ENCODE measurements around the gene DISC1. TPM values are rescaled to one million over a fixed set of nuclear protein-coding genes. Genes with fewer than 3 reads are reported as not detected.

Gene DISC1
- total RNA-seq, 2 experiments from 2014 or later = 1.1 to 1.6 TPM

DNA sequence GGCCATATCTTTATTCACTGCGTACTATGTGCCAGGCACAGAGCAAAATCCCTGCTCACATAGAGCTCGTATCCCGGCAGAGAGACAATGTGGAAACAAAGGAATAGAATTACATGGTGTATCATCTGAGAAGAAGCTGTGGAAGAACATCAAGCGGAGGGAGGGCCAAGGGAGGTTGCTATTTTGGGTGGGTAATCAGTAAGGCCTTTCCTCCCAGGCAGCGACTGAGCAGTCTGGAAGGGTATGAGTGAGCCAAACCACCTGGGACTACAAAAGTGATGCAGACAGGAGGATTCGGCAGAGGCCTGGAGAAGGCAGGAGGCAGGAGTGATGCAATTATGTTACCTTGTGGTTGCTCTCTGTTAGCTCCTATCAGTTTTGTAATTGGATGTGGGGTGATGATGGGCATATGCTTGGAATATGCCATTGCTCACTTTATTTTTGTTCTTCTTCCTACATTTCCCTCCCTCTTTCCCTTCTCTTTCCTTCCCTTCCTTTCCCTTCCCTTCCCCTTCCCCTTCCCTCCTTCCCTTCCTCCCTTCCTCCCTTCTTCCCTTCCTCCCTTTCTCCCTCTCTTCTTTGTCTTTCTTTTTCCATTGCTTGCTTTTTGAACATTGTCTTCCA lies 172.9 kb downstream of the DISC1 start:
- ChIA-PET CTCF (no interaction called here), POLR2A (no interaction called here)

DNA sequence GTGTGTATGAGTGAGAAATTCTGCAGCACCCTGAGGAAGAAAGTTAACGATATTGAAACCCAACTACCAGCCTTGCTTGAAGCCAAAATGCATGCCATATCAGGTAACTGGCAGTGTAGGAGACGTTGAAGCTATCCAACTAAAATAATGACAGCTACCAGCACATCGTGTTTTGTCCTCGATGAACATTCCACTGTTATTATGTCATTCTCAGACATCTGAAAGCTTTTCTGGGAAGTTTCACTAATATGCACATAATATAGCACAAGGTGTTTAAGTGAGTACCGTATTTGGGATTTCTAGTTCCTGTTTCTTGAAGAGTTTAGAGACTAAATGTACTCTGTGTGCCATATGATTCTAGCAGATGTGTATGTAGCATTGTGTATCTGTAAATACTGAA lies 173.5 kb downstream of the DISC1 start:
- ChIA-PET POLR2A (no interaction called here), CTCF (no interaction called here)

DNA sequence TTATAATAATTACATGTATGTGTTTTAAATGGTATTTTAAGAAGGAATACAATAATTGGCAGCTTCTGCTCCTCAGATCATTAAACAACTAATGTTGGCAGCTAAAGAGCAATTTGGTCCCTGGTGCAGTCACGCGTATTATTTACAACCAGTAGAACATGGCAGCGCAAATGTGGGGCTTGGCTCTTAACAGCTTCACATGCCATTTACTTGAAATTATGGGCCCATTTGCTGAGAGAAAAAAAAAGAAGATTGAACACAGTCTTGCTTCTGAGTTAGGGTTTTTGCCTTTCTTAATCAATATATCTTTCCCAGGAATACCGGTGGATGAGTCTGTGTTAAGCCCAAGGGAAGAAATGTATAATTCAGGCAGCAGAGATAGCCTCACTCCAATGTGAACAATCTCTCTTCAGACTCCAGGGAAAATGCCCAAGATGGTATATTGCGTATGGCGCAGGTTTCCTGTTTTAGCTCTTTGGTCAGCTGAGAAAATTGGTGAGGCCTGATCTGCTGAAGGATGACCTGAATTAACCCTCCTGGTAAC lies 174.5 kb downstream of the DISC1 start:
- ChIA-PET POLR2A (no interaction called here), CTCF (no interaction called here)

DNA sequence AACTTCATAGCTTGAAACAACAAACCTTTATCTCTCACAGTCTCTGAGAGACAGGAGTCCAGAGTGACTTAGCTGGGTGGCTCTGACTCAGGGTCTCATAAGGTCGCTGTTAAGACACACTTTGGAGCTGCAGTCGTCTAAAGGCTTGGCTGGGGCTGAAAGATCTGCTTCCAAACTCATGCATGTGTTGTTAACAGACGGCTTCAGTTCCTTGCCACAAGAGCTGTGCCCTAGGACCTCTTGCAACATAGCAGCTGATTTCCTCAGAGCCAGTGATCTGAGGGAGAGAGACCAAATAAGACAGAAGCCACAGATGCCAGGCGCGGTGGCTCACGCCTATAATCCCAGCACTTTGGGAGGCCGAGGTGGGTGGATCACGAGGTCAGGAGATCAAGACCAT lies 176.8 kb downstream of the DISC1 start:
- ChIA-PET CTCF (no interaction called here), POLR2A (no interaction called here)

DNA sequence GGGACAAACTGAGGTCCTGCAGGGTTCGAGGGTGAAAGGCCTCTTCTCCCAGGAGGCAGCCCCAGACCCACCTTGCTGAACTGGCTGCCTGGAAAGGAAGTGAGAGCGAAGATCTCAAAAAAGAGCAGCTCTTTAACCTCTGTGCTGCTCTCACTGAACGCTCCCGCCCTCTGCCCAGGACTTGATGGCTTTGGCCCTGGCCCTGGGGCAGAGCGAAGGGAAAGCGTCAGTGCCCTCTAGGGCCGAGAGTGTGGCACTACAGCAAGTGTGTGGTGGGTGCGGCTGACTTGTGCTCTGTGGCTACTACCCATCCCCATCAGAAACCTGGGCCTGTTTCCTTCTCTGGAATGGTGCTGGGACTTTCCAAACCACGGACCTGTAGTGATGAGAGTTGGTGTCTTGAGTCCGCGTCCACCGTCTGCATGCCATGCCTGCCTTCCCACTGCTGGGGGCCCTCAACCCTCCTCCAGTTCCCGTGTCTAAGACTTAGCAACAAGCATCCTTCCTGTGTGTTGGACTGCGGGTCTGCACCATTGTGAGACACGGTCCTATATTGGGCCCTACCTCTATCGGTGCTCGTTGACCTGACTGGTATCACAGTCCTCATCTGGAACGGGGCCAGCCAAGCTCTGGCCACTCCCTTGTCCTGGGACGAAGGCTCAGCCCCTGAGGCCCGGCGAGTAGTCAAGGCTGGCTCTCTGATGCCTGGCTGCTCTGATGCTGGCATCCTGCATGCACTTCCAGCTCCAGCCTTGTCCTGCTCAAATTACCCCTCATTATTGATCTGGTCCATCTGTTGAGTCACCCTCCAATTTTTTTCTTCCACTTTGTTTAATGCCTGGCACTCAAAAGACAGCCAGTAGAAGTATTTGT lies 180.3 kb downstream of the DISC1 start:
- ChIA-PET CTCF (interaction anchor here (1.5 kb wide), 1 partner anchor 50 kb away, joined by 8 read pairs; no protein-coding TSS in a partner anchor), POLR2A (no interaction called here)

DNA sequence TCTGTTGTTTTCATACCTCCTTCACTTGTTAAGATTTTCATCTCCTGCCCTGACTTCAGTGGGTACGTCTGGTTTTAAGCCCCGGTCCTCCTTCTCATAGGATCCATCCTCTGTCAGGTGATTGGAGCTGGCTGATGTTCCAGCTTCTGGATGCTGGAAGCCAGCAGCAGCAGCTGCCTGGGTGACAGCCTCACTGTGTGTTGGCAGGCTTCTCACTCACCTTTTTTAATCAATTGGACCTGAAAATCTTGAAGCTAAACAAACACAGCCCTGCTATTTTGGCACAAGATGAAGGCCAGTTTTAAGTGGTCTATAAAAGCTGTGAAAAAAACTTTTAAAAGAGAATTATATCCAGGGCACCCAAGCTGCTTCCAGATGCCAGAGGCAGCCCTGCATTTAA lies 181.0 kb downstream of the DISC1 start:
- ChIA-PET CTCF (no interaction called here), POLR2A (no interaction called here)

DNA sequence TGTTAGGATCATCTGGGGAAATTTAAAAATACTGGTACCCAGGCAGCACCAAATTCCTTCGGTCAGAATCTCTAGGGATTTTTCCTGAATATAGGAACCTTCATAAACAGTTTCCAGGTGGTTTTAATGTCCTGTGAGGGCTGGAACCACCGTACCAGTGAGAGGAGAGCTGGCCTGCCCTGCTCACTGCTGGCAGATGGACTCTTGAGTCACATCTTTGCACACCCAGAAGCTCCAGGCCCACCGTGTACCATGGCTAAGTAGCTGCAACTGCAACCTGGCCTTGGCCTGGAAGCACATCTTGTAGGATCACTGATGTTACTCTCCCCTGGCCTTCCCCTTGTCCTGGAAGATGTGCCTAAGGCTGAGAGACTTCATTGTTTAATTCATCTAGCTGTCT lies 181.5 kb downstream of the DISC1 start:
- CTCF ChIA-PET = no interaction called here
- POLR2A ChIA-PET = no interaction called here

DNA sequence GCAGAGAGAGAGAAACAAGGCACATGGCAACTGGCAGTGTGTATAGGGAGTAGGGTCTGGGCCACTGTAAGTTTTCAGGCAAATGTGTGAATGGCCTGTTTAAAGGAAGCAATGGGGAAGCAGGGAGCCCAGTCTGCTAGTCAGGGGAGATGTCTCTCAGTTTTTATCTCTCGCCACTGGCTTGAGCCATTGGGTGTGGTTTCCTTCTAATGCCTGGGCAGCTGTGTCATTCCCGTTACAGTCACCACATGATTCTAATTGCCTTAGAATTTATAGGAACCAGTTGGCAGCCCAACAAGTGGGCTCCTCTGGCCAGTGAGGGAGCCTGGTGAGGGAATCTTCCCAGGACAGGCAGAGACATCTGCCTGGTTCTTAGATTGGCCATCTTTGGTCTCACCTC lies 182.4 kb downstream of the DISC1 start:
- ChIA-PET POLR2A (no interaction called here), CTCF (no interaction called here)

DNA sequence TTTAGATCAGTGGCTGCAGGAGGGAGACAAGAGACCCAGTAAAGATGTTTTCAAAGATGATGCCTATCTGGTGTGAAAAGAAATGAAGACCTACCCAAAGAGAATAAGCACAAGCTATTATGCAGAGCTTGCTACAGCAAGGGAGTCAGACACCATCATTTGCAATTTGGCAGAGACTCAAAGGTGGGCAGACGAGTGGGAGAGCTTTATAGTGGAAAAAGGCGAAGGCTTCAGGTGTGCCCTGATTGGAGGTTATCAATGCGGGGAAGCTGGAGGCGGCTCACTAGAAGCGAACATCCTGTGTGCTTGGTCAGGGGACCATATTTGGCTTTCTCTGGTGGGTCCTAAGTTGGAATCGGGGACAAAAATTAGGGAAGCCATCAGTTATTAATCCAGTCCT lies 183.8 kb downstream of the DISC1 start:
- POLR2A ChIA-PET = no interaction called here
- CTCF ChIA-PET = interaction anchor here (1.2 kb wide), 1 partner anchor 54 kb away, joined by 3 read pairs; no protein-coding TSS in a partner anchor

DNA sequence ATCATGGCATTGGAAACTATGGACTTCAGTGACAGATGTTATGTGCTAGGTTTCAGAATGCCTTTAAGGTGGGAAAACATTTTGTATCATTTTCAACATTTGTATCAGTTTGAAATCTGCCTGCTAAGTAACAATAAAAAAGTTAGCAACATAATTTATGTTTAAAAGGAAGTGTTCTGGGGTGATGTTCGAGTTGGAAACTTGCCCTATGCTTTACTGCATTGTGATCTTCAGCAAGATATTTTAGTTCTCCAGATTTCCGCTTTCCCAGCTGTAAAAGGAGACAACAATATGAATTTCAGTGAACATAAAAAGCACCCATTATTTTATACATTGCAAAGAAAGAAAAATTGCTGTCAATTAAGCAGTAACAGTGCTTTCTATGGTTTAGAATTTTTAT lies 187.4 kb downstream of the DISC1 start:
- CTCF ChIA-PET = no interaction called here
- POLR2A ChIA-PET = no interaction called here

DNA sequence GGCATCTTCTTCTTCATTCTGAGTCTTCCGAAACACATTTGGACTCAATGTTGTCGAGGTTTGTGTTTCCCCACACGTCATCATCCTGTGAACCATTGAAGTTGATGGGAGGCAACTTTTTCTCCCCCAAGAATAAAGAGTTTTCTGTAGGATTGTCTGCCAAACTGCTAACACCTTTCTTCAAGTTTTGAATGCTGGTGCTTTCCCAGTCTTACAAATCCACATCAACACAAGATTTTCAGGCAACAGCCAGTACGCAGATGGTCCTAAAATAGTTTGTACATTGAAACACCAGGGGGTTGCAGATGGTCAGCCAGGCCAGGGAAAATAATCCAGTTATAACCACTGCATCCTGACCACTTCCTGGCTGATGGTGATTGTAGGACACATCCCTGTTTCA lies 187.9 kb downstream of the DISC1 start:
- CTCF ChIA-PET = no interaction called here
- POLR2A ChIA-PET = no interaction called here

DNA sequence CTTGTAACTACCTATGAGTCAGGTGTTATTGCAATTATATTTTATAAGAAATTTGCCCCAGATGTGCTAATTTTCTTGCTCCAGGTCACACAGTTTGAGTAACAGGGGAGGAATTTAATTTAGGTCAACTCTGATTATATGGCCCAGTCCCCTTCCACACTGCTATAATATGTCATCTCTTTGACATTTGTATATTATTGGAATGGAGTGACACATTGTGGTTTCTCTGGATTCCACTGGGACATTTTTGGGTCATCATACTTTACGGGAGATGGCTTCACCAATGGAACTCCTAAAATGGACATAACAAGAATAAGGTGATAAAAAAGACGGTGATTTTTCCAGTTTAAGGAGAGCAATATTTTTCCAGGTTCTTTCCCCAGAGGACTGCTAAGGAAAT lies 191.2 kb downstream of the DISC1 start:
- ChIA-PET CTCF (no interaction called here), POLR2A (no interaction called here)

DNA sequence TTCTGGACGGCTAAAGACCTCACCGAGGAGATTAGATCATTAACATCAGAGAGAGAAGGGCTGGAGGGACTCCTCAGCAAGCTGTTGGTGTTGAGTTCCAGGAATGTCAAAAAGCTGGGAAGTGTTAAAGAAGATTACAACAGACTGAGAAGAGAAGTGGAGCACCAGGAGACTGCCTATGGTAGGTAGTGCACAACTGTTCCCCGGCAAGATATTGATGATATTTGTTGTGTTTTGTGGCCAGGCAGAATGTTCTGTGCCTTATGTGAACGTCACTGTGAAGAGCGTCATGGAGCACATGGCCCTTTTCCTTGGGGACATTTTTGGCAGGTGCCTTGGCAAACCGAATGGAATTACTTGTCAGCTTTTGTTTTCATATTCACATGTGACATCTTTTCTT lies 191.7 kb downstream of the DISC1 start:
- POLR2A ChIA-PET = no interaction called here
- CTCF ChIA-PET = no interaction called here

DNA sequence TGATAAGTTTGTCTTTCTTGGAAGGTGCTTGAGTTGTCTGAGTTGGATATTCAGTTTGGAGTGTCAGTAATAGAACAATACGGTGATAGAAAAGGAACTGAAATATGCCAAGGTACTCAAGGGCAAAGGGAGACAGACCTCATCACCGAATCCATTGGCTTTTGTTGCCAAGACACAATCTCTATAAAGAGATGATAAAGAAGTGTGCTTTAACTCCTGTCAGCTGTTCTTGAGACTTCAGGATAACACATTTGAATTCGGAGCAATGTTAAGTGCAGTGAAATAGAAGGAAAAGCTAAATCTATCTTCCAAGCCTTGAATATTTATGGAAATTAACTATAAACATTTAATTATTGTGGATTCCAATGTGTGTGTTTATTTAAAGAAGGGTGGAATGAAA lies 194.7 kb downstream of the DISC1 start:
- ChIA-PET POLR2A (no interaction called here), CTCF (no interaction called here)

DNA sequence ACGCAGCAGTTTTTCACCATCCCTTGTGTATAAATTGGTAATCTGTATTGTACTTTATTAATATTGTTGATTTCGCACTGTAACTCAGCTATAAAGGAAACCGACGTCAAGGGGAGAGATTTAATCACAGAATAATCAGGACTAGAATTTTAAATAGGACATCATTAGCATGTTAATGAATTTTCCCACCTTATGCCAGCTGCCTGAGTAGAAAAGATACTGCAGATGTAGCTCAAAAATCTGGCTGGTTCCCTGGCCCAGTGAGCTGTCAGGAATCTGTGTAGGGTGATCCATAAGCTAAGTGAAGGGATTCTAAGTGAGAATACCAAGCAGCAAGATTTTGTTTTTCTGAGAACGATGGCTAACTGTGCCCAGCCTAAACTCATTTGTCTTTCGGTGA lies 195.5 kb downstream of the DISC1 start:
- POLR2A ChIA-PET = no interaction called here

DNA sequence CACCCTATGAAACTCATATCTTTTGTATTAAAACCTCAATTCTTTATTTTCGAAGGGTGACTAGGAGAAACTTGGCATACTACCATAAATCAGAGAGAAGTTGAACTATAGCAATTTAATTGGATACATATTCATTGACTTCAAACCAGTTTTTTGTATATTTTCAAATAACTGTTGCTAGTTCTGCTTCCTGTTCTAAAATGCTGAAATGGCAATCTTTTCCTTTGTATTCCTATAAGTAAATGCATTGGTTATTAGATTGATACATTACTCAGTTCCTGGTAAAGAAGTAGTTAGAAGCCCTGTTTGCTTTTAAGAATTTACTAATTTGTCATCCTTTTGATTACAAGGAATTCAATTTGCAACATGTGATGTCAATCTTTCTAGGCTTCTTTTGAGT lies 200.0 kb downstream of the DISC1 start:
- POLR2A ChIA-PET = no interaction called here
- CTCF ChIA-PET = no interaction called here

More for the DNA sequence above, 195.5 kb downstream of the DISC1 start:
- CTCF ChIA-PET = no interaction called here

DNA sequence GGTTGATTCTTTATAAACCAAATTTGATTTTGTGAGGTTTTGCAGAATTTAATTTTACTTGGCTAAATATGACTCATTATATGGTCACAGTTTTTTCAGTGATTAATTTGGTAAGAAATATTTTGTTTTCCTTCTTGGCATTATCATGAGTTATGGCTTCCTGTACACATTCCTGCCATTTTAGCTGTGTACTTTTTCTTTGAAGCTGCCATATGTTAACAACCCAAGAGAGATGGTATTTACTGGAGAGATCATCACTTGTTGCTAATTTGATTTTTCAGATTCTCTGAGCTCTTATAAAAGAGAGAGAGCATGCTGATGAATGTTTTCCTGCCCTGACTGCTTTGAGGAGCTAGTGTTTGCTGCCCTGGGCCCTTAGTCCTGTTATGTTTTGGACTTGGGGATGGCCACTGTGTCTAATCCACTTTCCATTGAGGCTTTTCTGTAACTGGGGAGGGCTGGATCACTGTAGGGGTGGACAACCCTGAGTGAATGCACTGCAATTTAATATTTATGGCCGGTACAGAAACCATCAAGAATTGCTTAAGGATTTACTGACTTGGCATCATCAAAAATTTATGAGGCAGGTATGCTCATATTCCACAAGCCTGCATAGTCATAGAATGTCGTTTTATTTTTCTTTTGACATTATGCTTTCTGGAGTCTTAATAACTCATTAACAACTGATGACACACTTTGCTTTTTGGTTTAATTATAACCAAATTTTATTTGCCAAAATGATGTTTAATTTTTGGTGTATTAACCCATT lies 200.9 kb downstream of the DISC1 start:
- ChIA-PET CTCF (no interaction called here), POLR2A (no interaction called here)

DNA sequence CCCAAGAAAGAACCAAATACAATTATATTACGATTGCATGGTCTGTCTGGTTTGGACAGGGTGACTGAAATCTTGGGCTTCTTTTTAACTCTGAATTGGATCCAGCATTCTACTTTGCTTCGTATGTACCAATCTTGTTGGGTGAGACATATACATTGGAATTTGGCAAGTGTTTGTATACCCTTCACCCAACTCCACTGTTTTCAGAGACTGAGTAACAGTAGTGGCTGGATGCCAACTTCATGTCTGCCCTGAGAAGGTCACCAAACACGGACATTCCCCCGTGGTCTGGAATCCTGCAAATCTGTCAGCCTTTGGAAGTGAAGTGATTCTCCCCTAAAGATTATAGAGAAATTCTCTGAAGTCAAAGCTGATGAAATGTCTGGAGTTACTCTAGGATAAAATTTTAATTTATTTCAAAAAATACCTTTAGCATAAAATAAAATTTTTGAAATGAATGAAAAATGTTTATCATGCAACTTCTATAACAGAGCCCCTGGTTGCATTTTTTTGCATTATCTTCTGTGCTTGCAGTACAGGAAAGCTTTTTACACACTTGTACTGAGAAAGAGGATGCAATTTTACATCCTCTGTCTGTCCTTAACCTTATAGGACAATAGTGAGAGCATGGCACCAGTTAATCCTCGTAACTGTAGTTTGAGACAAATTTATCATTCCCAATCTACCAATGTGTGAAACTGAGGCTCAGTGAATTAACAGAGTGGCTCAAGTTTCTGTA lies 201.8 kb downstream of the DISC1 start:
- ChIA-PET CTCF (no interaction called here), POLR2A (no interaction called here)

DNA sequence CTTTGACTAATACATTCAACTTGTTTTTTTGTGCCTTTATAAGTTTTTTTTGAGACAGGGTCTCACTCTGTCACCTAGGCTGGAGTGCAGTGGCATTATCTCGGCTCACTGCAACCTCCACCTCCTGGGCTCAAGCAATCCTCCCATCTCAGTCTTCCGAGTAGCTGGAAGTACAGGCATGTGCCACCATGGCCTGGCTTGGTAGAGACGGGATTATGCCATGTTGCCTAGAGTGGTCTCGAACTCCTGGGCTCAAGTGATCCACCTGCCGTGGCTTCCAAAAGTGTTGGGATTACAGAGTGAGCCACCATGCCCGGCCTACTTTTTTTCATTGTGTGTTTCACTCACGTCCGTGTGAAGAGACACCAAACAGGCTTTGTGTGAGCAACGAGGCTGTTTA lies 202.7 kb downstream of the DISC1 start:
- ChIA-PET POLR2A (no interaction called here), CTCF (no interaction called here)

DNA sequence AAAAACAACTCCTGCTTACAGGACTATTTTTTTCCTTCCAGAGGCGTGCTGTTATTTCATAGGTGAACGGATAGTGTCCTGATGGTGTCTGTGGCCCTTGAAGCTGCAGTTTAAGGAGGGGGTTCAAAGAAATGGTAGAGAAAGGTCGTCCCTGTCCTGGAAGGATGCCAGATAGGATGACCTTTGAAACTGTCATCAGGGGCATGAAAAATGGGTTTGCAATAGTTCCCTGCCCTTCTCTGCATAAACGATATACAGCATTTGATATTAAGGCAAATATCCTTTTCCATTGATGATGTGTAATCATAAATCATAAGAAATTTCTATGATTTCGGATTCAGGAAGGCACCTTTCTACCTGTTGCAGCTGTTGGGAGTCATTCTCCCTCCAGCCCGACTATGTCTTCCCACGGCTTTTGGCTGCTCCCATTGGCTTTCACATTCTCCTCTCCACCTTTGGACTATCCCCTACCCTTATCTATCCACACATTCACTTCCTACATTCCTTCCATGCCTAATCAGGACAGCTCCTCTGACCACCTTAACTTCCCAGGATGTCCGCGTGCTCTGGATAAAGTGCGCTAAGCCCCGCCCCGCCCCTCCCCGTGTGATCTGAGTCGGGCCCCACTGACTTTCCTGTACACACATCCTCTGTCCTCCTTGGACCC lies 209.8 kb downstream of the DISC1 start:
- POLR2A ChIA-PET = no interaction called here
- CTCF ChIA-PET = no interaction called here

Measured in activated CD8-positive, alpha-beta memory T cell treated with anti-CD3 and anti-CD28 coated beads for 36 hours (primary cell).